Brain microvascular endothelial cell (primary cell): ENCODE results near the gene AK9.

ENCODE experiments used
- DNase-seq: peaks from one replicate; pipeline ENCODE4 v3.0.0-alpha.2; 2020
- H3K27ac ChIP-seq: fragments of 250-450 bp; sonication (Bioruptor Pico); 2 replicates; pipeline ENCODE4 v1.5.1; 2020; ENCODE audit warnings: mild to moderate bottlenecking, moderate library complexity
- H3K27me3 ChIP-seq: fragments of 250-450 bp; sonication (Bioruptor Pico); replicated peaks from 2 replicates; pipeline ENCODE4 v1.5.1; 2020; ENCODE audit warnings: mild to moderate bottlenecking
- H3K36me3 ChIP-seq: fragments of 250-450 bp; sonication (Bioruptor Pico); replicated peaks from 2 replicates; pipeline ENCODE4 v1.5.1; 2020; ENCODE audit warnings: mild to moderate bottlenecking
- H3K4me3 ChIP-seq: 2 replicates; pipeline ENCODE4 v1.5.1; 2011; ENCODE audit warnings: low read depth, mild to moderate bottlenecking, control low read depth, low read length, moderate library complexity
- in situ Hi-C: cut with HindIII; loops from 2 replicates; pipeline ENCODE4 v1.10.0; 2017; ENCODE audit warnings: low sequenced_read_pairs, low pct_ligation_motif_present
- TF ChIP-seq, protein P1 (sequence below): IDR thresholded peaks from 2 replicates; pipeline ENCODE4 v1.5.1; 2011; ENCODE audit warnings: low read depth, mild to moderate bottlenecking, moderate library complexity, low read length, control low read depth, inconsistent platforms; ENCODE audit errors: missing control alignments

AK9 gene

DNA sequence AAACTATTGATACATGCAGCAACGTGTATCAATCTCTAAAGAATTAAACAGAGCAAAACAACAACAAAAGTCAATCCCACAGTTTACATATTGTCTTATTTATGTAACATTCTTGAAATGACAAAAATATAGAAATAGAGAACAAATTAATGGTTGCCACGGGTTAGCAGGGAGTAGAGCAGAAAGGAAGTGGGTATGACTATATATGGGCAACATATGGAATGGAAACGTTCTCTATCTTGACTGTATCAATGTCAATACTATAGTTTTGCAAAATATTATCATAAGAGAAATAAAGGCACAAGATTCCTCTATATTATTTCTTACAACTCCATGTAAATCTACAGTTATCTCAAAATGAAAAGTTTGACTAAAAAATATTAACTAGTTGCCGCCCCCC lies 12.8 kb downstream of the AK9 start:
- no peaks in the 10 kb centered on the region for H3K36me3 ChIP-seq
- in situ Hi-C loops = no loop called here

DNA sequence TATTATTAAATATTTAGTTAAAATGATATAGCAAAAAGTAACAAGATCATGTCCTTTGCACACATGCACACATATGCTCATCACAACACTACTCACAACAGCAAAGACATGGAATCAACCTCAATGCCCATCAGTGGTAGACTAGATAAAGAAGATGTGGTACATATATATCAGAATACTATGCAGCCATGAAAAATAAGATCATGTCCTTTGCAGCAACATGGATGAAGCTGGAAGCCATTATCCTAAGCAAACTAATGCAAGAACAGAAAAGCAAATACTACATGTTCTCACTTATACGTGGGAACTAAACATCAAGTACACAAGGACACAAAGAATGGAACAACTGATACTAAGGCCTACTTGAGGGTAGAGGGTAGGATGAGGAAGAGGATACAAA lies 14.3 kb downstream of the AK9 start:
- no peaks in the 10 kb centered on the region for H3K27me3 ChIP-seq
- H3K36me3 ChIP-seq = no peaks in the 10 kb centered on the region
- no peak overlapping the region for H3K27ac ChIP-seq
- TF ChIP-seq, protein P1, sequence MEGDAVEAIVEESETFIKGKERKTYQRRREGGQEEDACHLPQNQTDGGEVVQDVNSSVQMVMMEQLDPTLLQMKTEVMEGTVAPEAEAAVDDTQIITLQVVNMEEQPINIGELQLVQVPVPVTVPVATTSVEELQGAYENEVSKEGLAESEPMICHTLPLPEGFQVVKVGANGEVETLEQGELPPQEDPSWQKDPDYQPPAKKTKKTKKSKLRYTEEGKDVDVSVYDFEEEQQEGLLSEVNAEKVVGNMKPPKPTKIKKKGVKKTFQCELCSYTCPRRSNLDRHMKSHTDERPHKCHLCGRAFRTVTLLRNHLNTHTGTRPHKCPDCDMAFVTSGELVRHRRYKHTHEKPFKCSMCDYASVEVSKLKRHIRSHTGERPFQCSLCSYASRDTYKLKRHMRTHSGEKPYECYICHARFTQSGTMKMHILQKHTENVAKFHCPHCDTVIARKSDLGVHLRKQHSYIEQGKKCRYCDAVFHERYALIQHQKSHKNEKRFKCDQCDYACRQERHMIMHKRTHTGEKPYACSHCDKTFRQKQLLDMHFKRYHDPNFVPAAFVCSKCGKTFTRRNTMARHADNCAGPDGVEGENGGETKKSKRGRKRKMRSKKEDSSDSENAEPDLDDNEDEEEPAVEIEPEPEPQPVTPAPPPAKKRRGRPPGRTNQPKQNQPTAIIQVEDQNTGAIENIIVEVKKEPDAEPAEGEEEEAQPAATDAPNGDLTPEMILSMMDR = no peak
- no peak overlapping the region for H3K4me3 ChIP-seq
- no peak for DNase-seq
- in situ Hi-C loops = no loop called here

More for the DNA sequence above, 12.8 kb downstream of the AK9 start:
- TF ChIP-seq, protein P1 = no peak
- Histone ChIP-seq H3K27me3 (no peaks in the 10 kb centered on the region), H3K27ac (no peak overlapping the region), H3K4me3 (no peak overlapping the region)
- no peak for DNase-seq

DNA sequence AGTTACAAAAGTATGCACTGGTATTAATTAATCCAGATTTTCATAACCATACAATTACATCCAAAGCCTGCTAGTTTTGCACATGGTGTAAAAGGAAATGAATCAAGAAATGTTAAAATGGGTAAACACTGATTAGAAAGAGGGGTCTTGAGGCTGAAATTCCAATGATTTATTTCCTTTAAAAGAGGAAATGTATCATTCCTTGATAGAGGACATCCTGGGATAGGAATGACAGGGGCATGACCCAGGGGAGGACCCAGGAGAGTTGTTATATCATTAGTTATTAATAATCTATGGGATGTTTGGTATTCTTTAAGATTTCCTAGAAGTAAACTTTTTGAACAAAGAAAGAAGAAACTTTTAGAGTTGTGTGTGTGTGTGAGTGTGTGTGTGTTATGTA lies 18.2 kb downstream of the AK9 start:
- H3K27me3 ChIP-seq = no peaks in the 10 kb centered on the region
- H3K4me3 ChIP-seq = no peak overlapping the region
- H3K27ac ChIP-seq = no peak overlapping the region
- no peak for DNase-seq
- H3K36me3 ChIP-seq = no peaks in the 10 kb centered on the region
- in situ Hi-C loops = no loop called here
- TF ChIP-seq, protein P1 = no peak

DNA sequence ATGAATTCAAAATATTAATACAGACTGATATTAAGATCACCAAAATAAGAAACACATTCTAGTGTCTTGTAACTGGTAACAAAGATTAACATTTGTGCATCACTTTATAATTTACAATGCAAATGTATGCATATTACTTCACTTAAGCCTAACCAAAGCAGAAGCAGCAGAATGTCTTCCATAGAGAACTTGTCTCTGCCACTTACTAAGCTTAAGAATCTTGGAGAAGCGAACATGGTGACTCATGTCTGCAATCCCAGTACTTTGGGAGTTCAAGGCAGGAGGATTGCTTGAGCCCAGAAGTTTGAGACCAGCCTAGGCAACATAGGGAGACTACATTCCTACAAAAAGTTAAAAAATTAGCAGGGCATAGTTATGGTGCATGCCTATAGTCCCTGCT lies 18.8 kb downstream of the AK9 start:
- Histone ChIP-seq H3K27me3 (no peaks in the 10 kb centered on the region), H3K4me3 (no peak overlapping the region), H3K36me3 (no peaks in the 10 kb centered on the region), H3K27ac (peak overlapping the region; percentile 3)
- TF ChIP-seq, protein P1 = no peak
- in situ Hi-C loops = no loop called here
- no peak for DNase-seq

DNA sequence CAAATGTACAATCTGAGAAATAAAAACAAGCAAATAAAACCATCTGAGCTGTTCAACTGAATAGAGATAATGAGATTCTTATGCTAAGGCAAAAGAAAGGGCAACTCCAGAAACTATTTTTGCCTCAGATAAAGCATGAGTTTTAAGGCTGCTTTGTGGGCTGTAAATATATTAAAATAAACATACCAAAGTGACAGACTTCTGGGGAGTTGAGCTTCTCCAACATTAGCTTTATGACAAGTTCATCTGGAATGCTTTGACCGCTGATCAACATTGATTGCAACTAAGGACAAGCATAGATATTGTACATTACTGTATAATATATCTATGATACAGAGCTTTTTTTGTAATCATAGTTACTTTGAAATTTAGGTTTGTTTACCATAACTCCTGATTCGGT lies 19.3 kb downstream of the AK9 start:
- Histone ChIP-seq H3K36me3 (no peaks in the 10 kb centered on the region), H3K4me3 (no peak overlapping the region), H3K27ac (peak overlapping the region; percentile 22), H3K27me3 (no peaks in the 10 kb centered on the region)
- in situ Hi-C loops = no loop called here
- DNase-seq = peak; percentile 72
- TF ChIP-seq, protein P1 = no peak

DNA sequence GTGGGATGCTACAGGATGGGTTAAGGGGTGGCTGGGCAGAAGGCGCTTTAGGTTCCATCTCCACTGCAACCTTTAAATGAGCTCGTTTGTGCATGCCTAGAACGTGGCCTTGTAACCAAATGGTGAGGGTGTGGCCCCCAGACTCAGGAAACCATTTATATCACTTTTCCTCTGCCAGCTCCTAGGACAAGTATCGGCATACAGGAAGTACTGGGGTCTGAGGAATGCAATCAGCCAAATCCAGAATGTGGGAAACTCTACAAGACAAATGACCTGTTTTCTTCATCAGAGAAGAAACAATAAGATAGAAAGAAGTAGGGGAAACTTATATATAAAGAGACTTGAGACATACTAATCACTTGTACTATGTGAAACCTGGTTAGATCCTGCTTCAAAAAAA lies 21.2 kb downstream of the AK9 start:
- no peak for DNase-seq
- no peaks in the 10 kb centered on the region for H3K36me3 ChIP-seq
- TF ChIP-seq, protein P1 = no peak
- no peak overlapping the region for H3K27ac ChIP-seq
- no peak overlapping the region for H3K4me3 ChIP-seq
- no peaks in the 10 kb centered on the region for H3K27me3 ChIP-seq
- in situ Hi-C loops = no loop called here
